Fibroblast of the aortic adventitia (primary cell): Measurements from ENCODE around the gene TCF7. TPM values are rescaled to one million over a fixed set of nuclear protein-coding genes. Genes with fewer than 3 reads are reported as not detected.
A peak's percentile ranks its signal among the peaks of the same experiment; 100 is the strongest.

Source experiments
- DNase-seq: peaks from one replicate; pipeline ENCODE4 v3.0.0-alpha.2; 2010; ENCODE audit warnings: low read depth
- H3K4me3 ChIP-seq: 2 replicates; pipeline ENCODE4 v1.5.1; 2011; ENCODE audit warnings: low read depth, mild to moderate bottlenecking, control low read depth, low read length, moderate library complexity
- total RNA-seq: library from RNA; depleted of rRNA; stranded (reverse); fragments of >200 nt; gene quantifications from 2 replicates; pipeline ENCODE4 v1.2.3, GENCODE V29; 2012; ENCODE audit warnings: low replicate concordance
- TF ChIP-seq, protein P1 (sequence below): IDR thresholded peaks from 2 replicates; pipeline ENCODE4 v1.5.1; 2011; ENCODE audit warnings: mild to moderate bottlenecking, low read length, control low read depth, inconsistent platforms; ENCODE audit not compliant: insufficient read depth

The TCF7 gene
- total RNA-seq, 1 donor: 16.8 TPM

DNA sequence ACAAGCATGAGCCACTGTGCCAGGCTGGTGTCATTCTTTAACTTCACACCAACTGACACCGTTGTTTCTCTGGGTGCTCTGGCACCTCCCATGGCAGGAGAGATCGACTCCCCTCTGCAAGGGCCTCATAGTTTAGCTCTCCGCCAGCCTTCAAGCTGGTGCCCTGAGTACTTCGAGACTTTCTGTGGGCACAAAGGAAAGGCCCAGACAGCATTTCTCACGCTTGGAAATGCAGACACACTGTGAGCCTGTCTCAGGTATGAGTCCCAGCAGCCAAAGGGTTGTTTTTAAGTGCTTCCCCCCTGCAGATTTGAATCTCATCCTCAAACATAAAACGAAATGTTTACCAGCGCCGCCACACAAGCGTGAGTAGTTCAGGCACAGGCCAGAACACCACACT is 11.1 kb upstream of the TCF7 start:
- DNase-seq: no peak
- no peak overlapping the region for H3K4me3 ChIP-seq
- TF ChIP-seq, protein P1, sequence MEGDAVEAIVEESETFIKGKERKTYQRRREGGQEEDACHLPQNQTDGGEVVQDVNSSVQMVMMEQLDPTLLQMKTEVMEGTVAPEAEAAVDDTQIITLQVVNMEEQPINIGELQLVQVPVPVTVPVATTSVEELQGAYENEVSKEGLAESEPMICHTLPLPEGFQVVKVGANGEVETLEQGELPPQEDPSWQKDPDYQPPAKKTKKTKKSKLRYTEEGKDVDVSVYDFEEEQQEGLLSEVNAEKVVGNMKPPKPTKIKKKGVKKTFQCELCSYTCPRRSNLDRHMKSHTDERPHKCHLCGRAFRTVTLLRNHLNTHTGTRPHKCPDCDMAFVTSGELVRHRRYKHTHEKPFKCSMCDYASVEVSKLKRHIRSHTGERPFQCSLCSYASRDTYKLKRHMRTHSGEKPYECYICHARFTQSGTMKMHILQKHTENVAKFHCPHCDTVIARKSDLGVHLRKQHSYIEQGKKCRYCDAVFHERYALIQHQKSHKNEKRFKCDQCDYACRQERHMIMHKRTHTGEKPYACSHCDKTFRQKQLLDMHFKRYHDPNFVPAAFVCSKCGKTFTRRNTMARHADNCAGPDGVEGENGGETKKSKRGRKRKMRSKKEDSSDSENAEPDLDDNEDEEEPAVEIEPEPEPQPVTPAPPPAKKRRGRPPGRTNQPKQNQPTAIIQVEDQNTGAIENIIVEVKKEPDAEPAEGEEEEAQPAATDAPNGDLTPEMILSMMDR: no peak

DNA sequence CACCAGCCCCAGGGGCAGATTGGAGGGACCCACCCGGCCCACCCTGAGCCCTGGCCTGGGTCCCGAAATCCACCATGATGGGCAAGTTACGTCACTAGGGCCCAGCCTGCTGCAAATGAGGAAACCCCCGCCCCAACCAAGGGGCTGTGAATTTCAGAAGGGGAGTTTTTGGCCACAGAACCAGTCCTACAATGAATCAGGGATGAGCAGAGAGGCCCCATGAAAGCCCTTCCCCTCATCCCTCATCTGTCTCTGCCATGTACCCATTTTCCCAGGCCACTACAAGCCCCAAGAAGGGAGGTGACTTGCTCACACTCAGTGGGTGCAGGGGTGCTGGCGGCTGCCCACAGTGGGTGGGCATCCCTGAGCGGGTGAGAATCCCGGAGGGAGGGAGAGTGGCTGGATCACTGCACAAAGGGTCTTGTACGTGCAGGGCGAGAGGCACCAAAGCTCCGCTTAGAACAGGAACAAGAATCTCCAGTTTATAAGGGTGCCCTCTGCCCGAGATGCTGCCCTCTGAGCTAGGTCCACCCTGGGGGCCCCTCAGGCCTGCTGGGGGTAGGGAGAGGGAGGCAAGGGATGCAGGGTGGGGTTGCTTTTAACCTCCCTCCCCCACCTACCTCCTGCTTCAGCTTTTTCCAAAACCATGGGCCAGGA is 10.4 kb upstream of the TCF7 start:
- no peak overlapping the region for H3K4me3 ChIP-seq
- TF ChIP-seq, protein P1: no peak
- DNase-seq: no peak

DNA sequence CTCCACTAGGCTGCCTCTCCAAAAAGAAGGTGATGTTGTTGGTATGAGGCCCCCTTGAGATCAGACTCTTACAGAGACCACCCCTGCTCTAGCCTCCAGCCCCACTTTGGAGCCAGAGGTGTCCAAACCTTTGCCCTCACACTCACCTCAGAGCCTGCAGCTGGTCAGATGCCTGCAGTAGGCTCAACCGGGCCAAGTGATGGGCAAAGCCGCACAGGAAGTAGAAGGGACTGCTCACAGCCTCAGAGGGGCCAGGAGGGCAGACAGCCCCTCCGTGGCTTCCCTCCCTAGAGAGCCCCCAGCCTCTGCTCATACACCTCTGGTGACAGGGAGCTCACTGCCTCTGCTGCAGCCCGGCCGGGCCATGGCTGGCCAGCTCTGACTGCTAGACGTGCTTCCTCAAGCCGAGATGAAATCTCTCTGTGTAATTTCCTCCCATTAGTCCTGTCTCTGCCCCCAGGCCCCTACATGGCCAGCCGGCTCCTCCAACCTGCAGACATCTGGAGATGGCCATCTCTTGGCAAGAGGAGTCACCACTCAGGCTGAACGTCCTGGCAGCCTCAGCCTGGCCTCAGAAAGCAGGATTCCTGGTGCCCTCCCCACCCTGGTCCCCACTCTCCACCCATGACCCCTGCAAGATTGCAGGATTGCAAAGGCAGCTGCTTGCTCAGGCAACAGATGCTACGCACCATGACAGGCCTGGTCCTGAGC is 7.3 kb upstream of the TCF7 start:
- H3K4me3 ChIP-seq: no peak overlapping the region
- no peak for DNase-seq
- TF ChIP-seq, protein P1: no peak

- TF ChIP-seq, protein P1: no peak
Observed at GRCh38 chr5:134107779-134108178, 6.7 kb upstream of the TCF7 start.

DNA sequence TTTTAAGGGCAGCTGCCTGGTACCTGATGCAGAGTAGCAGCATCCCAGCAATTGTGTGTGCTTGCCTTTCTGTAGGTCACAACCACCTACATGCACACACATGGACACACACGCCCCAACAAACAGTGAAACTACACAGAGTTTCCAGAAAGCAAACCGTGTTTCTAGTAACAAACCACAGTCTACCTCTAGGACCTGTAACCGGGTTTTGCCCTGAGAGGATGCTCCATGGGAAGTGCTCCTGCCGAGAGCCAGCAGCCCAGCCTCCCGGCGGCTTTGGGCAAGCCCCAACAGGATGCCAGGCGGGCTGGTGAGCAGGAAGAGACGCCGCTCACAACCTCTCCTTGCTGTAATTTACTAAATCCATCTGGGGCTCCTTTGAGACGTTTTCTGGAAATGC is 4.1 kb upstream of the TCF7 start:
- H3K4me3 ChIP-seq: no peak overlapping the region
- TF ChIP-seq, protein P1: no peak
- no peak for DNase-seq

More at GRCh38 chr5:134107779-134108178, 6.7 kb upstream of the TCF7 start:
- H3K4me3 ChIP-seq: no peak overlapping the region
- DNase-seq: no peak

DNA sequence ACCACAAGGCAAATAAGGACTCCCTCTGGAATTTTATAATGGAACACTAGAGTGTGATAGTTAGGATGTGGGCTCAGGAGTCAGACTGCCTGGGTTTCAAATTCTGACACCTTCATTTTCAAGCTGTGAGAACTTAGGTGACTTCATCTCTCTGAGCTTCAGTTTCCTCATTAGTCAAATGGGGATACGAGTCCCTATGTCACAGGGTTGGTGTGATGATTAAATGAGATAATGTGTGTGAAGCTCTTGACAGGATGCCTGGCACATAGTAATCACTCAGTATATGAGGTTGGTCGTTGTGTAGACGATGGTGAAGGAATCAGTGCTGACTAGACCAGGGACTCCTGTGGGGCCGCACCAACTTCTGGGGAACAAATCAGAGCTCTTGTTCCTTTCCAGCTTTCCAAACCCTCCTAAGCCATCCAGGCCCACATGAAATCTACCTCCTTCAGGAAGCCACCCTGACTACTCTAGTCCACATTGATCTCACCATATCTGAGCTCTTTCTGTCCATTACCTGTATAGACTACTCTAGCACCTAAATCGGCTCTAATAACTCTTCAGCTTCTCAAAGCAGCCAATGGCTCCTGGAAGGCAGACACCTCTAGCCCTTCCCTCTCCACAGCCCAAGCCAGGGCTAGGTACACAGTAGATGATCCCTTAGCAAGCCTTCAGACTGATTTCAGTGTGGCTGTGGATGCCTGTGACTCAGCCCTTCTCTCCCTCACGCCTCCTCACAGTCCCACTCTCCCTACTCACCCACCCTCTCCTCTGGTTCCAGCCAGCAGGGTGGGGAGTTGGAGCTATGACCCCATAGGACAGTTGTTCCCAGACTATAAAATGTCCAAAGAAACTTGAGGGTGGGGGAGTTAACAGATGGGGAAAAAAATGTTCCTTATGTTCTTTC is 2.5 kb upstream of the TCF7 start:
- peak; percentile 52 for DNase-seq
- TF ChIP-seq, protein P1: no peak
- H3K4me3 ChIP-seq: no peak overlapping the region
